GM19324 (cell line): ENCODE results near the gene SLC1A5.

ENCODE experiments used
- ATAC-seq: cut with Tn5 transposase; IDR thresholded peaks from one replicate; pipeline ENCODE4 v1.9.1; 2021; ENCODE audit warnings: mild to moderate bottlenecking, moderate library complexity; ENCODE audit not compliant: unreplicated experiment, low FRiP score

SLC1A5 gene

DNA sequence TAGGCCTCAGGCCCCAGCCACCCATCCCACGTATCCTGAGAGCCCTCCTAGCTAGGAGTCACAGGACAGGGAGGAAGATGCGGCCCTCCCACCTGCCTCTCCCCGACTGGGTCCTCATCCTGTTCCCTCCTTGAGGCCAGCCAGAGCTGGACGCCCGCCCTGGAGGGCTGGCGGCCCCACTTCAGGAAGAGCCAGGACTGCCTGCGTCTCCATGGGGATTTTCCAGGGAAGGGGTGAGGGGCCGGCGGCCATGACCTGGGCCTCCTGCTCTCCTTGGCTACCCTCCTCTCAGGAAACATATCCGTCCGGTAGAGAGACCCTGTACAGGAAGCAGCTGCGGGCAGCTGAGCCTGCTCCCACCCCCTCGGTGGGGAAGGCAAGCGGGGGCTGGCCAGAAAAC, 60.2 kb downstream of the SLC1A5 start:
- no peak for ATAC-seq

- no peak for ATAC-seq
These were observed 60.6 kb downstream of the SLC1A5 start for GRCh38 chr19:46727757-46728156.

- ATAC-seq: no peak
These were observed 61.4 kb downstream of the SLC1A5 start for GRCh38 chr19:46726971-46727501.

DNA sequence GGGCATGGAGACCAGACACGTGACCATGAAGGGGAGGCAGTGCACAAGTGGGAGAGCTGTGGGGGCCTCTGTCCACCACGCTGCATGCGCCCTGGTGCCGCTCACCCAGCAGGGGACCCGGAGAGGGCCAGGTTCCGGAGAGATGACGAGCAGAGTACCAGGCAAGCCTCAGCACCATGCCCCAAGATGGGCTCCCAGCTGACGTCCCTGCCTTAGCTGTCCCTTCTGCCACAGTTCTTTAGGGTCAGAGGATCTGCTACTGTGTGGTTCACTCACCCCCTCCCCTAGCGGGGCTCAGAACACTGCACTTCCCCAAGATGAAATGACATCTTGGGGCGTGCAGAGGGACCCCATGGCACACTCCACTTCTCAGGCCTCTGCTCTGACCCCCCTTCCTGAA, 61.8 kb downstream of the SLC1A5 start:
- no peak for ATAC-seq

GRCh38 chr19:46725859-46726393, 62.5 kb downstream of the SLC1A5 start:
- no peak for ATAC-seq

DNA sequence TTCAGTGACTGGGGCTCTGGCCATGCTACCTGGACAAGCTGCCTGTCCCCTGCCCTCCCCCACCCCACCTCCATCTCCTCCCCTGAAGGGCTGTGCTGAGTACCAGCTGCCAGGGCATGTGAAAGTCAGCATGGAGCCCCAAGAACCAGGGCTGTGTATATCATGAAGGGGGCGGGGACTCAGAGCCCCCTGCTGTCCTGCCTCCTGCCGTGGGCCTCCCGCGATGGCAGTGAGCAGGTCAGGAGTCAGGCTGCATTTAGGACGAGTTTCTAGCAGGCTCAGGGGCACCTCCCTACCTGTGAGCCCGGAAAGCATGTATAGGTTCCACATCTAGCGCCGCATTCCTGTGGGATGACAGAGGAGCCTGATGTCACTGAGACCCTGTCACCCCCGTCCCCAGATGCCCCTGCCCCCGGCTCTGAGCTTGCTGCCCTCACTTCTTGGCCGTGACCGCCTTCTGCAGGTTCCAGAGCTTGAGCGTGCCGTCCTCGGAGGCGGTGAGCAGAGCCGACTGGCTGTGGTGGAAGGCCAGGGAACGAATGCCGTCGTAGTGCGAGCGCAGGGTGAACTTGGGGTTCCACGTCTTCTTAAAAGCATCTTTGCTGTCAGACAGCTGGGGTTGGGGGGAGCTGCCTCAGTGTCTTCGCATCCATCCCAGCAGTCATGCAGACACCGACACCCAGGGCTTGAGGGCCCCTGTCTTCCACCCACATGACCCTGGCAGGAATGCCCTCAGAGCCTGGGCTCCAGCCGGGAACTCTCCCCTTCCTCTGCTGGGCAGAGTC, 63.2 kb downstream of the SLC1A5 start:
- ATAC-seq: no peak
